ENCODE data around the gene POP4.

Gene POP4

GRCh38 chr19:29665215-29665825 is 59.2 kb downstream of the POP4 start, which contains the start of gene PLEKHF1:
Gene PLEKHF1, plus strand, starts transcription at chr19:29665461. Its CDS starts 8,379 bp downstream, at chr19:29673840.
- peak; percentile 84 for DNase-seq

GRCh38 chr19:29665826-29666577 is 59.9 kb downstream of the POP4 start:
- no peak for DNase-seq
